Smooth muscle cell (in vitro differentiated cells): ENCODE measurements around the gene AKT2. TPM values are rescaled to one million over a fixed set of nuclear protein-coding genes. Genes with fewer than 3 reads are reported as not detected.

Source experiments
- DNase-seq: peaks from one replicate; lab custom pipeline; 2025; ENCODE audit not compliant: unreplicated experiment; lab: John Stamatoyannopoulos, UW
- H2AFZ ChIP-seq: fragments of 200-600 bp; sonication (generic); 2 replicates; pipeline ENCODE4 v1.6.0; 2016; ENCODE audit warnings: antibody characterized with exemption, low read depth, mild to moderate bottlenecking
- H3F3A ChIP-seq: fragments of 200-600 bp; sonication (generic); 2 replicates; pipeline ENCODE4 v1.6.0; 2017; ENCODE audit warnings: antibody characterized with exemption, low read depth
- H3K27ac ChIP-seq: fragments of 200-600 bp; sonication (generic); 2 replicates; pipeline ENCODE4 v1.5.1; 2016; ENCODE audit warnings: low read depth, mild to moderate bottlenecking
- H3K27me3 ChIP-seq: fragments of 200-600 bp; sonication (generic); 2 replicates; pipeline ENCODE4 v1.6.1; 2016; ENCODE audit warnings: low read depth, mild to moderate bottlenecking
- H3K36me3 ChIP-seq: fragments of 200-600 bp; sonication (generic); 2 replicates; pipeline ENCODE4 v1.5.1; 2016; ENCODE audit warnings: low read depth
- H3K4me1 ChIP-seq: fragments of 200-600 bp; sonication (generic); 2 replicates; pipeline ENCODE4 v1.5.1; 2016; ENCODE audit warnings: low read depth
- H3K4me2 ChIP-seq: fragments of 200-600 bp; sonication (generic); 2 replicates; pipeline ENCODE4 v1.6.0; 2016; ENCODE audit warnings: mild to moderate bottlenecking
- H3K4me3 ChIP-seq: fragments of 200-600 bp; sonication (generic); 2 replicates; pipeline ENCODE4 v1.5.1; 2016; ENCODE audit warnings: mild to moderate bottlenecking
- H3K79me2 ChIP-seq: fragments of 200-600 bp; sonication (generic); 2 replicates; pipeline ENCODE4 v1.6.0; 2016; ENCODE audit warnings: low read depth, mild to moderate bottlenecking
- H3K9ac ChIP-seq: fragments of 200-600 bp; sonication (generic); 2 replicates; pipeline ENCODE4 v1.6.0; 2016; ENCODE audit warnings: low read depth
- H3K9me3 ChIP-seq: fragments of 200-600 bp; sonication (generic); replicated peaks from 2 replicates; pipeline ENCODE4 v1.5.1; 2016; ENCODE audit warnings: low read depth
- H4K20me1 ChIP-seq: fragments of 200-600 bp; sonication (generic); 2 replicates; pipeline ENCODE4 v1.6.0; 2016; ENCODE audit warnings: low read depth
- CTCF ChIP-seq: fragments of 200-600 bp; sonication (generic); IDR thresholded peaks from 2 replicates; pipeline ENCODE4 v1.5.1; 2017; ENCODE audit warnings: borderline replicate concordance, mild to moderate bottlenecking, antibody characterized with exemption; ENCODE audit not compliant: insufficient read depth, poor library complexity, severe bottlenecking
- WGBS: methylation state at CpG from one replicate; pipeline ENCODE4 v1.1.7; 2016; ENCODE audit warnings: low lambda C conversion rate; 5-methylcytosine and 5-hydroxymethylcytosine counted together
- polyA plus RNA-seq: library from polyadenylated mRNA; unstranded; fragments of >200 nt; fragmentation: Nextera tagmentation; extraction: Ambion mirVana; gene quantifications from 2 replicates; pipeline ENCODE4 v1.2.1, GENCODE V29; 2016
- total RNA-seq: library from RNA; depleted of rRNA; stranded (reverse); fragments of >200 nt; gene quantifications from 2 replicates; pipeline ENCODE4 v1.2.3, GENCODE V29; 2014

The AKT2 gene
- total and polyA plus RNA-seq, 2 experiments from 2014 or later, result 26.6 to 62.6 TPM

GRCh38 chr19:40278361-40279035 lies 6.6 kb downstream of the AKT2 start:
- no peaks in the 10 kb centered on the region for H3F3A ChIP-seq
- no peak overlapping the region for H3K4me3 ChIP-seq
- H3K27me3 ChIP-seq, result no peaks in the 10 kb centered on the region
- H3K36me3 ChIP-seq, result no peaks in the 10 kb centered on the region
- no peaks in the 10 kb centered on the region for H3K9me3 ChIP-seq
- H3K9ac ChIP-seq, result no peak overlapping the region
- 90% methylated on average over 16 of the region's 16 CpGs for WGBS
- peaks cover 93% of the 10 kb centered on the region for H4K20me1 ChIP-seq
- DNase-seq, result no peak
- TF ChIP-seq CTCF, result no peak
- H3K4me2 ChIP-seq, result no peak overlapping the region
- H3K79me2 ChIP-seq, result peaks cover 97% of the 10 kb centered on the region
- H2AFZ ChIP-seq, result no peak overlapping the region
- no peaks in the 10 kb centered on the region for H3K4me1 ChIP-seq
- H3K27ac ChIP-seq, result no peak overlapping the region

- 94% methylated on average over 10 of the region's 10 CpGs for WGBS
- no peak overlapping the region for H3K9ac ChIP-seq
- TF ChIP-seq CTCF, result no peak
- H3K79me2 ChIP-seq, result peaks cover 97% of the 10 kb centered on the region
- H3K27ac ChIP-seq, result no peak overlapping the region
- no peak for DNase-seq
- no peaks in the 10 kb centered on the region for H3K27me3 ChIP-seq
- peaks cover 95% of the 10 kb centered on the region for H4K20me1 ChIP-seq
- no peak overlapping the region for H3K4me3 ChIP-seq
- H3F3A ChIP-seq, result no peaks in the 10 kb centered on the region
- H3K36me3 ChIP-seq, result no peaks in the 10 kb centered on the region
- no peaks in the 10 kb centered on the region for H3K4me1 ChIP-seq
- no peak overlapping the region for H2AFZ ChIP-seq
- H3K4me2 ChIP-seq, result no peak overlapping the region
- H3K9me3 ChIP-seq, result no peaks in the 10 kb centered on the region
These were observed 7.6 kb downstream of the AKT2 start for GRCh38 chr19:40277356-40278059.

GRCh38 chr19:40274585-40275544 lies 10.3 kb downstream of the AKT2 start:
- H3K36me3 ChIP-seq, result no peaks in the 10 kb centered on the region
- H3K27ac ChIP-seq, result no peak overlapping the region
- no peak for DNase-seq
- H3K4me3 ChIP-seq, result no peak overlapping the region
- 93% methylated on average over 25 of the region's 28 CpGs for WGBS
- H3K4me2 ChIP-seq, result no peak overlapping the region
- H3K27me3 ChIP-seq, result no peaks in the 10 kb centered on the region
- H3K9me3 ChIP-seq, result no peaks in the 10 kb centered on the region
- H3K79me2 ChIP-seq, result peaks cover 97% of the 10 kb centered on the region
- no peak overlapping the region for H3K9ac ChIP-seq
- no peak for TF ChIP-seq CTCF
- peaks cover 100% of the 10 kb centered on the region for H4K20me1 ChIP-seq
- H2AFZ ChIP-seq, result no peak overlapping the region
- no peaks in the 10 kb centered on the region for H3K4me1 ChIP-seq
- peaks cover 7% of the 10 kb centered on the region for H3F3A ChIP-seq
